ENCODE results near the gene CD7. TPM values are rescaled to one million over a fixed set of nuclear protein-coding genes. Genes with fewer than 3 reads are reported as not detected.

CD7 gene
- total RNA-seq, 1 donor from 2014 or later = 0.27 TPM

GRCh38 chr17:82334204-82334621, 16.8 kb upstream of the CD7 start:
- peaks cover 12% of the 10 kb centered on the region for H3K9me3 Mint-ChIP-seq (ENCODE audit: unreplicated experiment)
- no peak overlapping the region for H3K4me3 Mint-ChIP-seq (ENCODE audit: unreplicated experiment)
- TF ChIP-seq CTCF (IDR thresholded peaks at IDR 0.05; ENCODE audit: partially characterized antibody, unreplicated experiment) = no peak
- no peaks in the 10 kb centered on the region for H3K36me3 Mint-ChIP-seq (ENCODE audit: unreplicated experiment)
- no peak overlapping the region for H3K27ac Mint-ChIP-seq (ENCODE audit: unreplicated experiment)
- no peak for DNase-seq
- peaks cover 8% of the 10 kb centered on the region for H3K4me1 Mint-ChIP-seq (ENCODE audit: low read depth, unreplicated experiment)
- H3K27me3 Mint-ChIP-seq (ENCODE audit: unreplicated experiment) = peaks cover 15% of the 10 kb centered on the region

GRCh38 chr17:82333279-82334171, 16.1 kb upstream of the CD7 start, which contains the start of gene SECTM1:
SECTM1 (minus strand) TSS chr17:82333766; CDS start chr17:82327240, 6,526 bp downstream.
- H3K4me1 Mint-ChIP-seq (ENCODE audit: low read depth, unreplicated experiment) = peaks cover 8% of the 10 kb centered on the region
- TF ChIP-seq CTCF (IDR thresholded peaks at IDR 0.05; ENCODE audit: partially characterized antibody, unreplicated experiment) = no peak
- H3K9me3 Mint-ChIP-seq (ENCODE audit: unreplicated experiment) = peaks cover 17% of the 10 kb centered on the region
- no peaks in the 10 kb centered on the region for H3K36me3 Mint-ChIP-seq (ENCODE audit: unreplicated experiment)
- DNase-seq = peak; percentile 39
- H3K27me3 Mint-ChIP-seq (ENCODE audit: unreplicated experiment) = peaks cover 8% of the 10 kb centered on the region
- H3K4me3 Mint-ChIP-seq (ENCODE audit: unreplicated experiment) = peak within 1 kb of the TSS; percentile 42
- H3K27ac Mint-ChIP-seq (ENCODE audit: unreplicated experiment) = no peak within 1 kb of the TSS

GRCh38 chr17:82332669-82333278, 15.4 kb upstream of the CD7 start:
- Mint-ChIP-seq H3K4me1 (ENCODE audit: low read depth, unreplicated experiment) (peaks cover 8% of the 10 kb centered on the region), H3K36me3 (ENCODE audit: unreplicated experiment) (no peaks in the 10 kb centered on the region), H3K9me3 (ENCODE audit: unreplicated experiment) (peaks cover 17% of the 10 kb centered on the region), H3K27ac (ENCODE audit: unreplicated experiment) (no peak overlapping the region), H3K4me3 (ENCODE audit: unreplicated experiment) (peak overlapping the region; percentile 42), H3K27me3 (ENCODE audit: unreplicated experiment) (peaks cover 8% of the 10 kb centered on the region)
- TF ChIP-seq CTCF (IDR thresholded peaks at IDR 0.05; ENCODE audit: partially characterized antibody, unreplicated experiment) = no peak
- DNase-seq = peak; percentile 40

GRCh38 chr17:82331345-82331939, 14.0 kb upstream of the CD7 start:
- DNase-seq = no peak
- no peaks in the 10 kb centered on the region for H3K36me3 Mint-ChIP-seq (ENCODE audit: unreplicated experiment)
- H3K4me3 Mint-ChIP-seq (ENCODE audit: unreplicated experiment) = no peak overlapping the region
- H3K4me1 Mint-ChIP-seq (ENCODE audit: low read depth, unreplicated experiment) = peaks cover 8% of the 10 kb centered on the region
- no peak overlapping the region for H3K27ac Mint-ChIP-seq (ENCODE audit: unreplicated experiment)
- TF ChIP-seq CTCF (IDR thresholded peaks at IDR 0.05; ENCODE audit: partially characterized antibody, unreplicated experiment) = no peak
- H3K27me3 Mint-ChIP-seq (ENCODE audit: unreplicated experiment) = peaks cover 8% of the 10 kb centered on the region
- peaks cover 17% of the 10 kb centered on the region for H3K9me3 Mint-ChIP-seq (ENCODE audit: unreplicated experiment)
